ENCODE measurements around the gene BTBD2.
A peak's percentile ranks its signal among the peaks of the same experiment; 100 is the strongest.

The BTBD2 gene

GRCh38 chr19:1985588-1986356 lies 29.7 kb downstream of the BTBD2 start:
- DNase-seq (ENCODE audit: low spot score) = no peak

- no peak for DNase-seq (ENCODE audit: low spot score)
Observed at GRCh38 chr19:1984357-1984756, 31.2 kb downstream of the BTBD2 start.

DNA sequence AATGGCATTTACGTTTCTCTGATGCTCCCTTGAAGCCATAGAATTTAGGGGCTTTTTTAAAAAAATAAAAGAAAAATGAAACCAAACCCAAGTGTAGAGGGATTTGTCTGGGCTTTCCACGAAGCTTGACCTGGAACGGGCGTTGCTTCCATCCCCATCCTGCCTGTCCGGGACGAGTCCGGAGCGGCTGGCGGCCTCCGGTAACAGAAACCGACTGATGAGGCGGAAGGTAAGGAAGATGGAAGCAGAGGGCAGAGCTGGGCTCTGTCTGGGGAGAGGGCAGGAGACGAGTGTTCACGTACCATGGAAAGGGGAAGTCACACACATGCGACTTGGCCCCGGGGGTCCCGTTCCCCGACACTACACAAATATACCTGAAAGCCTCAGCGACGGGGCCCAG lies 34.3 kb downstream of the BTBD2 start:
- no peak for DNase-seq (ENCODE audit: low spot score)

GRCh38 chr19:1980809-1981181 lies 34.7 kb downstream of the BTBD2 start:
- no peak for DNase-seq (ENCODE audit: low spot score)

DNA sequence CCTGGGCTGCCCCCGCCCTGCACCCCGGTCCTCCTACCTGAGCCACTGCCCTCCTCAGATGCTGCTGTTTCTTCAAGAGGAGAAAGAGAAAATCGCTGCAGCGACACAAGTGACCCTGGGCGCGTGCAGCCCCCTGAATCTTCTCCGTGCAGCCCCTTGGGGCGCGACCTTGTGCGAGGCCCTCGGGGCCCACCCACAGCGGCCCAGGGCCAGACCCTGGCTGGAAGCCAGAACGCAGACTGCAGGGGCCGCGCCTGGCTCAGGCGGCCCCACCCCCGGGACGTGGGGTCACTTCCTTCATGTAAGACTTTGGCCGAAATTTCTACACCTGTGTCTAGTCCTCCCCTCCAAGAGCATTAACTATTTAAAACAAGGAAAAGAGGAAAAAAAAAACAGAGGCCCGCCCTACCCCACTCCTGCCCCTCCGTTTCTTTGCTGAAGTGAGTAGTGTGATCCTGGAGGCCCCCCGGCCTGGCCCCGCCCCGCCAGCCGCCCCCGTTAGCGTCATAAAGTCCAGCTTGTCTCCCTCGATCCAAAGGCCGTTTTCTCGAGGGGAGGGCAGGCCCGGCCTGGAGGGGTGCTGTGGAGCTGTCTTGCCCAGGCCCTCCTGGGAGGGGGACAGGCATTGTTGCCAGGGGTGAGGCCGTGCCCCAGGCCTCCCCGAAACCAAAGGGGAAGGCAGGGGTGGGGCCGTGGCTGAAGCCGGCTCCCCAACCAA lies 35.3 kb downstream of the BTBD2 start:
- DNase-seq (ENCODE audit: low spot score) = no peak

DNA sequence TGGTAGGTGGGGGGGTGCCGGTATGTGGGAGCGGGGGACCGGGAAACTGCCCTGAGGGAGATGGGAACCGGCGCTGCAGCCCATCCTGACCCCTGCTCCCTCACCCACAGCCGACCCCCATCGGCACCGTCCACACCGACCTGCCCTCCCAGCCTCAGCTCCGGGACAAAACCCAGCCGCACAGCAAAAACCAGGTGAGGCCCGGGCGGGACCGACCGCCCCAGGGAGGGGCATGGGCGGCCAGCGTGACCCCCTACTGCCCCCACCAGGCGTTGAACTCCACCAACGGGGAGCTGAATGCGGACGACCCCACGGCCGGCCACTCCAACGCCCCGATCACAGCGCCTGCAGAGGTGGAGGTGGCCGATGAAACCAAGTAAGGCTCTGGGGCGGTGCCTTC lies 35.9 kb downstream of the BTBD2 start:
- DNase-seq (ENCODE audit: low spot score) = no peak

DNA sequence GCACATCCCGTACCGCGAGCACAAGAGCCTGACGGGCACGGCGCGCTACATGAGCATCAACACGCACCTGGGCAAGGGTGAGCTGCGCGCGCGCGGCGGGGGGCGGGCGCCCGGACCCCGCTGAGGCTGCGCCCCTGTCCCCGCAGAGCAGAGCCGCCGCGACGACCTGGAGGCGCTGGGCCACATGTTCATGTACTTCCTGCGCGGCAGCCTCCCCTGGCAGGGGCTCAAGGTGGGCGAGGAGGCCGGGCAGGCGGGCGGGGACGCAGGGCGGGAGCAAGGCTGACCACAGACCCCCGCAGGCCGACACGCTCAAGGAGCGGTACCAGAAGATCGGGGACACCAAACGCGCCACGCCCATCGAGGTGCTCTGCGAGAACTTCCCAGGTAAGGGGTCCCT lies 36.5 kb downstream of the BTBD2 start:
- no peak for DNase-seq (ENCODE audit: low spot score)

GRCh38 chr19:1978346-1978894 lies 37.1 kb downstream of the BTBD2 start:
- no peak for DNase-seq (ENCODE audit: low spot score)

DNA sequence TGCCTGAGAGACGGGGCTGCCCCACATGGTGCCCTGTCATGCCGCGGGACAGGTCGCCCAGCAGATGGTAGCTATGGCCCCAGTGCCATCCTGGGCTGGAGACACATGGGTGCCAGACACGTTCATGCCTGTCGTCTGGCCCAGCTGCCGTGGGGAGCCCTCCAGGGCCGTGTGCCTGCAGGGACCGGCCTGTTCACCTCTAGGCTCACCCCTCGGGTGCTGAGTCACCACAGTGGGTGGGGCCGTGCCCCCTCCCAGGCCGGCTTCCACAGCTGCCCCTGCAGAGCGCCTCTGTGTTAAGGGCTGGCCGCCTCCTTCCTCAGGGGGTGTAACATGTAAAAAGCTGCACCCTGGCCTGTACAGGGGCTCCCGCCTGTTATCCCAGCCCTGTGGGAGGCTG lies 38.4 kb downstream of the BTBD2 start:
- no peak for DNase-seq (ENCODE audit: low spot score)

DNA sequence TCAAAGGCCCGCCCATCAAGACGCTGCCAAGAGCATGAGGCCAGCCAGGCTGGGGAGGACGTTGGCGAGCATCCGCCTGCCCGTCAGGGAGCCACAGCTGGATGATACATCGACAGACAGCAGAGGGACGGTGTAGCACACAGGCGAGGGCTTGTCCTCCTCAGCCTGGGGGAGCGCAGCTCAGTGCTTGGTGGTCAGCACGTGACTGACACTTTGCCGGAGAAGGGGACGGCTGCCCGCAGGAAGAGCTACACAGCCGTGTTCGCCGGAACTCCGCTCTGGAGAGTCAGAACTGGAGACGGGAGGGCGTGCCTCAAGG lies 40.4 kb downstream of the BTBD2 start:
- no peak for DNase-seq (ENCODE audit: low spot score)

DNA sequence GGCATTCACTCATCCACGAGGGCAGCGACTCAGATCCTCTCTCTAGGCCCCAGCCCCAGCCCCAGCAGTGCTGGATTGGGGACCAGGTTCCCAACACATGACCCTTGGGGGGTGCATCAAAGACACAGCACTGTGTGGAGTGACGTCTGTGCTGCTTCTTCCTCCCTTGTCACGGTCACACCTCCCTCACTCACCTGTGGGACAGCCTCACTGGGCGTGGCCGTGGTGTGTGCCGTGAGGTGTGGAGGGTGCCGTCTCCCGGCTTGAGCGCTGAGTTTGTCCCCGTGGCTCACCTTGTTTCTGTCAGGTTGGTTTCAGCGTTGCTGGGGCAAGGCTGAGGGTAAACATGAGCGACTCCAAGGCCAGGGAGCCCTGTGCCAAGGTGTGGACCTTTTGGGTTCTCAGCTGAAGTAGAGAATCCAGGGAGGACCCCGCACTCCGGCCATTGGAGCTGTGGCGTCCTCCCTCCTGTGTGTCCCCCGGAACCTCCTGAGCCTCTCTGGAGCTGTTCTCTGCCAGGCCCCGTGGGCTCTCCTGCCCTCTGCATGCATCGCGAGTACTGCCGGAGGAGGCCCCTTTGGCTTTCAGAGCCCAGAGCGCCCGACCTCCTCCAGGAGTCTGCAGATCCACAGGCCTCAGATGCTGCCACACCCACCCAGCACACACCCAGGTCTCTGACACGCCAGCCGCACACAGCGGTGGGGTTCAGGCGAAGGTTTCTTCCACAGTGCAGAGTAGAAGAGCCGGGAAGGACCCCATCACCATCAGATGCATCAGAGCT lies 40.9 kb downstream of the BTBD2 start:
- no peak for DNase-seq (ENCODE audit: low spot score)

DNA sequence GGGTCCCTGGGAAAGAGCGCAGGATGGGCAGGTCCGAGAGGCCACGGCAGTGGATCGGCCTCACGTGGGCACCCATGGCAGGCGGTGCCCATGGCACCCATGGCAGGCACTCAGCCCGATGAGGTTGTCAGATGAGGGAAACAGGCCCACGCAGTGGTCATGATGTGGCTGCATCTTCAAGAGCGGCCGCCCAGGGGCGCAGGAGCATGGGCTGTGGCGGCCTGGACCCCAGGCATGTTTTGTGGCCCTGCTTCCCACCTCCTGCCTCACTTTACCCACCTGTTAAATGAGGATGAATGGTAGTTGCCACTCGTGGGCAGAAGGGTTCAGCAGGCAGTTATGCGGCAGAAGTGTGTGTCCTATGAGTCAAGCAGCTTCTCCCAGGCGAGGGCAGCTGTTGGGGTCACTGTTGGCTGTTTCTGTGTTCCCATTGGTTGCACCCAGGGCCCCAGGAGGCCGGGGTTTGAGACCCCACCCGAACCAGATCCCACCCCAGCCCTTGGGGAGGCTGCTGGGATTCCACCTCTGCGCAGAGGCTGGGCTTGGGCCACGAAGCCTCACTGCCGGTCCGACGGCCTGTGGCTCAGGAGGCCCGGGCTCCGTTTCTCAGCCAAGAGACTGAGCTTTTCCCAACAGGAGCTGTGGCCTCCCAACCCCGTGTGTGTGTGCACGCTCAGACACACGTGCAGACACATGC lies 44.6 kb downstream of the BTBD2 start:
- no peak for DNase-seq (ENCODE audit: low spot score)

DNA sequence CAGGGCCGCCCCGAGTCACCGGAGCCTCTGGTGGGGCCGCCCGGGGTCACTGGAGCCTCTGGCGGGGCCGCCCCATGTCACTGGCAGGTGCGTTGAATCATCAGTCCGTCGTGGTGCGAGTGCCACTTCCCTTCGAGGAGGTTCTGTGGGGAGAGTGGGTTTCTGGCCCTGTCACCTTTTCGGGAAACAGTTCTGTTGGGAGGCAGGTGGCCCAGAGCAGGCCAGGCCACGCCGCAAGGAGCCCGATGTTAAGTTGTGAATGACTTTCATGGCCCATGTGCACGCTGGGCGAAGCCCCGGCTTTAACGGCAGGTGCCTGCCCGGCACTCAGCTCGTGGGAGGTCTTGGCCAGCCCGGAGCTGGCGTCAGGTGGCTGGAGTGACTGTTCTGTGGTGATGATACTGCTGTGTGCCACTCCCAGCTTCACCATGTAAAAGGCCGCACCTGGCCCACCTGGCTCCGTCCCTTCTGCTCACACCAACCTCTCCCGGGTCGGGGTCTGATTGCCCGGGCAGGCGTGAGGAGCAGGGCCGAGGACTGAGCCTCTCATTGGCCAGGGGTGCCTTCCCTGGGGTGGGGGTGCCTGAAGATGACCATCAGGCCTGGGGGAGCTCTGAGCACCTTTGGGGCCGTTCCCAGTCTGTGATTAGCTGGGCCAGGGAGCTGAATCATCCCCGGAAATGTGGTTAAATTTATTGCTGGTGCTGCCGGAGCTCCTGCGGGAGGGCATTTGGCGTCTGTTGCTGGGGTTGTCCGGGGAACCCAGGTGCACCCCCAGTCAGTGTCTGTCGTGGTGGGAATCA lies 45.3 kb downstream of the BTBD2 start:
- DNase-seq (ENCODE audit: low spot score) = no peak

DNA sequence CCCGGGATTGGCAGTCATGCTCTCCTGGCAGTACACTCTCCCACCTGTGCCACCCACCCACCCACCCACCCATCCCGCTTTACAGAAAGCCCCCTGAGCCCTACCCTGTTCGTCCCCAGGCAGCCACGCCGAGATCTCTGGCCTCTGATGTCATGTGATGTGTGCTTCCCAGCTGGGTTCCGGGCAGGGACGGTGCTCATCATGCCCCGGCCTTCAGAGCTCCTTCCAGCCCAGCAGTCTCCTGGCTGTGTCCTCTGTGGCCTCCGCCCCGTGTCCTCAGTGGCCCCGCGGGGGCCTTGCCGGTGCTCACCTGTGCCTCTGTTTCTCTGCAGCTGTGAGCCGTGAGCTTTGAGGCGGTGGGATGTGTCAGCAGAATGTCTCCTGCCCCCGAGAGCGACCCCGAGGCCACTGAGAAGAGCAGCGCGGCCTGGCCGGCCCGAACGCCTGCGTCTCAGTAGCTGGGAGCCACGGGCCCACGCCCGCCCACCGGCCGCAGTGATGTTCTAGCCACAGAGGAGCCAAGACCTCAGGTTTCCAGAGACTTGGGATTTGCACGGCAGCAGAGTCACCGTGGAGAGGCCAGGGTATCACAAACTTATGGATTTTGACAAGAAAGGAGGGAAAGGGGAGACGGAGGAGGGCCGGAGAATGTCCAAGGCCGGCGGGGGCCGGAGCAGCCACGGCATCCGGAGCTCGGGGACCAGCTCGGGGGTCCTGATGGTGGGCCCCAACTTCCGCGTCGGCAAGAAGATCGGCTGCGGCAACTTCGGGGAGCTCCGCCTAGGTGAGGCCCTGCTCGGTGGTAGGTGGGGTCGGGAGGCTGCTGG lies 46.1 kb downstream of the BTBD2 start:
- DNase-seq (ENCODE audit: low spot score) = no peak

GRCh38 chr19:1968279-1969175 lies 47.0 kb downstream of the BTBD2 start:
- no peak for DNase-seq (ENCODE audit: low spot score)

GRCh38 chr19:1967087-1967608 lies 48.4 kb downstream of the BTBD2 start:
- DNase-seq (ENCODE audit: low spot score) = peak; percentile 7

- no peak for DNase-seq (ENCODE audit: low spot score)
Observed at GRCh38 chr19:1962674-1963073, 52.8 kb downstream of the BTBD2 start.

DNA sequence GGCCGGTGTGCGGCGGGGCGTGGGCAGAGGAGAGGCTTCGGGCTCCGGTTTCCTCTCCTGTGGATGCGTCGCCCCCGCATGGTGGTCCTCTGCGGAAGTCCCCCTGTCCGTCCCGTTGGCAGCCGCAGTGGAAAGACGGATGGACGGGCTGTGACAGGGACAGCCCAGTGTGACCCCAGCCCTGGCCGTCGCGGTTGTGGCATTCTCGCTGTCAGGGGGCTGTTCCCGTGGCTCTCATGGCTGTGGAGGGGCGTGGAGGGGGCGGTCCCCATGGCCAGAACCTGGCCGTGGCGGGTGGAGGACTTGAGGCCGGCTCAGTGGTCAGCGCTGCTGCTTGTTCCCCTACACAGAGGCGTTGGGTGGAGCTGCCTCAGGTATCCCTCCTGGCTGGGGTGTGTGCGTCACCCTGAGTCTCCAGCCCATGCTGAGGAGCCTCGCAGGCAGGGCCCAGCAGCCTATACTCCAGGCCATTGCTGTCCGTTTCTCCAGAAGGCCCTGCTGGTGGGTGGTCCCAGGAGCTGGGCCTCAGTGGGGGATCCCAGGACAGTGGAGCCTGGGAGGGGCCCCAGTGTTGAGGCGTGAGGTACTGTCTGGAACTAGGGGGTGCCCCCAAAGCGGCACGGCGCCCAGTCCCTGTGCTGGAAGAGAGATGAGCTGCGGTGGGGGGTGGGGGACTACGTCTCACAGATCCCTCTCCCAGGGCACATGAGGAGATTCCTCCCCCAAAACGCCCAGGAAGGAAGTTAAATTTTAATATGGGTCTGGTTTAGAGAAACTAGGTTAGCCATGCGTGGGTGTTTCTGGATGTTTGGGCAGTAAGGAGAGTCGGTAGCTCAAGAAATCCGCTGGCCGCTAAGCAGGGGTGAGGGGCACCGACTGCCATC lies 54.3 kb downstream of the BTBD2 start:
- no peak for DNase-seq (ENCODE audit: low spot score)

All from CD4-positive, alpha-beta T cell treated with Interleukin-15 for 4 hours (primary cell).